Ishikawa (cell line): ENCODE measurements around the gene PHF14.

ENCODE experiments used
- CEBPB ChIP-seq: IDR thresholded peaks from 2 replicates; pipeline ENCODE4 v1.6.1; 2012
- CREB1 ChIP-seq: IDR thresholded peaks from 2 replicates; pipeline ENCODE4 v1.6.1; 2012; ENCODE audit warnings: low read depth
- EP300 ChIP-seq: IDR thresholded peaks from 2 replicates; pipeline ENCODE4 v1.6.1; 2012; ENCODE audit warnings: borderline replicate concordance
- FOXM1 ChIP-seq: IDR thresholded peaks from 2 replicates; pipeline ENCODE4 v1.6.1; 2012; ENCODE audit warnings: low read depth, borderline replicate concordance
- NFIC ChIP-seq: IDR thresholded peaks from 2 replicates; pipeline ENCODE4 v1.6.1; 2012
- REST ChIP-seq: IDR thresholded peaks from 2 replicates; pipeline ENCODE4 v1.6.1; 2012; ENCODE audit warnings: low read depth, mild to moderate bottlenecking
- TCF12 ChIP-seq: IDR thresholded peaks from 2 replicates; pipeline ENCODE4 v1.6.1; 2012; ENCODE audit warnings: low read depth
- YY1 ChIP-seq: IDR thresholded peaks from 2 replicates; pipeline ENCODE4 v1.6.1; 2012; ENCODE audit warnings: low read depth

GRCh38 chr7:11005202-11005601, 31.5 kb downstream of the PHF14 start:
- TF ChIP-seq TCF12 (no peak), EP300 (no peak), NFIC (no peak), CEBPB (no peak), REST (no peak), CREB1 (no peak), YY1 (no peak), FOXM1 (no peak)
